Stimulated activated naive CD4-positive, alpha-beta T cell treated with Interleukin-2 at 50 U/mL for 16 hours (primary cell): ENCODE measurements around the gene OSTC.

Experiments
- DNase-seq: peaks from one replicate; lab custom pipeline; 2025; lab: John Stamatoyannopoulos, UW

OSTC gene

GRCh38 chr4:108716340-108716739 lies 65.9 kb downstream of the OSTC start:
- DNase-seq, result no peak

- no peak for DNase-seq
These were observed 67.0 kb downstream of the OSTC start for GRCh38 chr4:108717386-108717785.
